GM12878 (cell line): Measurements from ENCODE around the gene ANKRD65. TPM values are rescaled to one million over a fixed set of nuclear protein-coding genes. Genes with fewer than 3 reads are reported as not detected.

Source experiments
- ATAC-seq: fragments of 200-7000 bp; cut with Tn5 transposase; 3 replicates; pipeline ENCODE4 v1.9.1; 2020; ENCODE audit warnings: mild to moderate bottlenecking, moderate library complexity
- BruUV-seq: library from RNA; stranded (reverse); fragments of 400-500 nt; replicated peaks from 2 replicates; lab custom pipeline; 2021; lab: Mats Ljungman, UMichigan
- CTCF ChIA-PET: fragments of 300-600 bp; sonication (Branson Sonifier 250); formaldehyde crosslinking; extraction: SDS; loops from one replicate; lab custom pipeline; 2021; ENCODE audit warnings: inconsistent platforms; lab: Yijun Ruan, JAX
- POLR2A ChIA-PET: fragments of 350-600 bp; formaldehyde crosslinking; extraction: SDS; loops from one replicate; lab custom pipeline; 2021; ENCODE audit warnings: inconsistent platforms; lab: Charles Lee
- RAD21 ChIA-PET: fragments of 300-600 bp; sonication (Branson Sonifier 250); formaldehyde crosslinking; loops from one replicate; lab custom pipeline; 2023; ENCODE audit warnings: antibody characterized with exemption; ENCODE audit not compliant: unreplicated experiment; lab: Charles Lee
- SMC1A ChIA-PET: fragments of 300-600 bp; sonication (Branson Sonifier 250); formaldehyde crosslinking; loops from one replicate; lab custom pipeline; 2023; ENCODE audit not compliant: unreplicated experiment, uncharacterized antibody; lab: Charles Lee
- DNase-seq: peaks from one replicate; pipeline ENCODE4 v3.0.0-alpha.2; 2011; ENCODE audit warnings: low read depth, low spot score
- FAIRE-seq: peaks from 3 replicates; lab custom pipeline; 2011; peaks lifted over from hg19 to GRCh38; lab: Jason Lieb, UNC
- H2AFZ ChIP-seq: 2 replicates; pipeline ENCODE4 v1.6.0; 2011; ENCODE audit warnings: low read depth, low read length, control low read depth; ENCODE audit not compliant: control insufficient read depth
- H3K27ac ChIP-seq: 2 replicates; pipeline ENCODE4 v1.5.1; 2011; ENCODE audit warnings: control low read depth; ENCODE audit not compliant: control insufficient read depth, insufficient read depth
- H3K27me3 ChIP-seq, 2 experiments: replicated peaks in 1 of 2; 2 replicates each; pipeline versions ENCODE4 v1.6.0 to v1.6.1; 2011; ENCODE audit warnings: low read length in 1 of 2; ENCODE audit not compliant: control insufficient read depth in 2 of 2, insufficient read depth in 2 of 2
- H3K36me3 ChIP-seq, 2 experiments: 2 replicates each; pipeline ENCODE4 v1.5.1; 2011; ENCODE audit warnings: low read length in 1 of 2; ENCODE audit not compliant: control insufficient read depth in 2 of 2, insufficient read depth in 2 of 2
- H3K4me1 ChIP-seq: 2 replicates; pipeline ENCODE4 v1.6.1; 2011; ENCODE audit warnings: mild to moderate bottlenecking, low read length, moderate library complexity, mixed read lengths; ENCODE audit not compliant: control insufficient read depth, insufficient read depth
- H3K4me2 ChIP-seq: 2 replicates; pipeline ENCODE4 v1.6.0; 2011; ENCODE audit warnings: control low read depth; ENCODE audit not compliant: control insufficient read depth, insufficient read depth
- H3K4me3 ChIP-seq: fragments of 200-600 bp; sonication (generic); 2 replicates; pipeline ENCODE4 v1.5.1; 2016
- H3K79me2 ChIP-seq: 2 replicates; pipeline ENCODE4 v1.6.0; 2011; ENCODE audit warnings: low read length; ENCODE audit not compliant: control insufficient read depth, insufficient read depth
- H3K9ac ChIP-seq: 2 replicates; pipeline ENCODE4 v1.8.0; 2011; ENCODE audit warnings: low read length, control low read depth, mixed read lengths; ENCODE audit not compliant: control insufficient read depth, insufficient read depth
- H3K9me3 ChIP-seq: replicated peaks from 3 replicates; pipeline ENCODE4 v1.5.1; 2011; ENCODE audit warnings: mild to moderate bottlenecking, low read length; ENCODE audit not compliant: control insufficient read depth, insufficient read depth
- H4K20me1 ChIP-seq: 2 replicates; pipeline ENCODE4 v1.6.0; 2011; ENCODE audit not compliant: control insufficient read depth, insufficient read depth
- GATAD2B ChIP-seq: fragments of 450-650 bp; conservative IDR thresholded peaks from 2 replicates; pipeline ENCODE4 v1.6.1; 2017; ENCODE audit warnings: low read depth, mild to moderate bottlenecking, moderate library complexity
- HDAC2 ChIP-seq: fragments of 200-600 bp; sonication (generic); IDR thresholded peaks from 2 replicates; pipeline ENCODE4 v1.6.1; 2017
- IKZF1 ChIP-seq: fragments of 450-650 bp; conservative IDR thresholded peaks from 2 replicates; pipeline ENCODE4 v1.6.1; 2017; ENCODE audit warnings: antibody characterized with exemption, mild to moderate bottlenecking
- LARP7 ChIP-seq: fragments of 450-650 bp; IDR thresholded peaks from 2 replicates; pipeline ENCODE4 v1.6.1; 2017; ENCODE audit warnings: mild to moderate bottlenecking
- MTA3 ChIP-seq: IDR thresholded peaks from 2 replicates; pipeline ENCODE4 v1.6.1; 2012; ENCODE audit warnings: low read length, inconsistent platforms, borderline replicate concordance
- NR2F1 ChIP-seq: fragments of 450-650 bp; conservative IDR thresholded peaks from 2 replicates; pipeline ENCODE4 v1.6.1; 2017; ENCODE audit warnings: mild to moderate bottlenecking
- RAD21 ChIP-seq: IDR thresholded peaks from 2 replicates; pipeline ENCODE4 v1.6.1; 2011; ENCODE audit warnings: mild to moderate bottlenecking, low read depth, low read length, moderate library complexity; ENCODE audit not compliant: insufficient read depth
- RBBP5 ChIP-seq: fragments of 200-600 bp; sonication (generic); conservative IDR thresholded peaks from 2 replicates; pipeline ENCODE4 v1.6.1; 2016
- RUNX3 ChIP-seq: IDR thresholded peaks from 2 replicates; pipeline ENCODE4 v1.6.1; 2012; ENCODE audit warnings: low read length, inconsistent platforms
- SMC3 ChIP-seq: IDR thresholded peaks from 2 replicates; pipeline ENCODE4 v1.6.1; 2011; ENCODE audit warnings: low read length, improper control_type of control experiment, borderline replicate concordance
- SUZ12 ChIP-seq: fragments of 200-600 bp; sonication (generic); IDR thresholded peaks from one replicate; pipeline ENCODE4 v1.6.1; 2018; ENCODE audit warnings: antibody characterized with exemption, mild to moderate bottlenecking; ENCODE audit not compliant: unreplicated experiment
- YY1 ChIP-seq: IDR thresholded peaks from 2 replicates; pipeline ENCODE4 v1.6.1; 2011; ENCODE audit warnings: low read depth, mild to moderate bottlenecking, low read length
- ZNF207 ChIP-seq: fragments of 450-650 bp; IDR thresholded peaks from 2 replicates; pipeline ENCODE4 v1.6.1; 2014; ENCODE audit warnings: antibody characterized with exemption, mild to moderate bottlenecking, borderline replicate concordance
- WGBS: methylation state at CpG from one replicate; pipeline ENCODE4 v1.1.6; 2016; ENCODE audit warnings: low lambda C conversion rate; ENCODE audit not compliant: insufficient replicate concordance, insufficient coverage; ENCODE audit errors: missing lambda C conversion rate; 5-methylcytosine and 5-hydroxymethylcytosine counted together
- in situ Hi-C: fragments of 300-500 bp; cut with MboI; formaldehyde crosslinking; loops from 9 replicates; pipeline ENCODE4 v1.14.3; 2018; ENCODE audit warnings: mixed read lengths
- intact Hi-C: fragments of 100-400 bp; cut with micrococcal nuclease; formaldehyde crosslinking; loops from one replicate; pipeline ENCODE4 v1.14.2; 2022; ENCODE audit not compliant: unreplicated experiment
- polyA plus RNA-seq, 11 experiments: library from polyadenylated mRNA; depleted of rRNA in 4 of 11; unstranded in 6 of 11; stranded (reverse) in 5 of 11; fragments of >200 nt; fragmentation: Nextera tagmentation in 4 of 11; fragmentation: Illumina TruSeq in 1 of 11; extraction: Ambion mirVana in 4 of 11; extraction: Trizol in 1 of 11; gene quantifications; 1 replicate in 1 of 11; 2 replicates in 10 of 11; pipeline versions ENCODE4 v1.2.1 to v1.2.3, GENCODE V29; 2011 to 2016; ENCODE audit warnings: inconsistent platforms in 2 of 11, missing spikeins in 2 of 11, low read depth in 1 of 11
- total RNA-seq, 4 experiments: library from RNA; depleted of rRNA in 3 of 4; stranded (reverse); fragments of >200 nt in 3 of 4; fragmentation: Illumina TruSeq in 1 of 4; extraction: Trizol in 1 of 4; gene quantifications; 2 replicates each; pipeline versions ENCODE4 v1.2.1 to v1.2.3, GENCODE V29; 2013 to 2021
- TF ChIP-seq, protein P1 (sequence below): IDR thresholded peaks from 2 replicates; pipeline ENCODE4 v1.6.1; 2011; ENCODE audit warnings: low read depth, low read length, improper control_type of control experiment, borderline replicate concordance
- TF ChIP-seq, protein P2 (sequence below): IDR thresholded peaks from 2 replicates; pipeline ENCODE4 v1.6.1; 2012; ENCODE audit warnings: low read depth, low read length, improper control_type of control experiment
- TF ChIP-seq, protein P3 (sequence below): IDR thresholded peaks from 2 replicates; pipeline ENCODE4 v1.6.1; 2011; ENCODE audit warnings: borderline replicate concordance, low read depth, mild to moderate bottlenecking, moderate library complexity, mixed read lengths, low read length; ENCODE audit not compliant: insufficient read depth; ENCODE audit errors: extremely low read length
- TF ChIP-seq, protein P4 (sequence below): fragments of 450-650 bp; conservative IDR thresholded peaks from 2 replicates; pipeline ENCODE4 v1.6.1; 2017; ENCODE audit warnings: mild to moderate bottlenecking, moderate library complexity

The ANKRD65 gene
- total and polyA plus RNA-seq, 10 of the 15 experiments (the other 5 are each of a cell fraction or from before 2014, with no cell fraction given), result 0.05 to 2.8 (median 0.37) TPM

DNA sequence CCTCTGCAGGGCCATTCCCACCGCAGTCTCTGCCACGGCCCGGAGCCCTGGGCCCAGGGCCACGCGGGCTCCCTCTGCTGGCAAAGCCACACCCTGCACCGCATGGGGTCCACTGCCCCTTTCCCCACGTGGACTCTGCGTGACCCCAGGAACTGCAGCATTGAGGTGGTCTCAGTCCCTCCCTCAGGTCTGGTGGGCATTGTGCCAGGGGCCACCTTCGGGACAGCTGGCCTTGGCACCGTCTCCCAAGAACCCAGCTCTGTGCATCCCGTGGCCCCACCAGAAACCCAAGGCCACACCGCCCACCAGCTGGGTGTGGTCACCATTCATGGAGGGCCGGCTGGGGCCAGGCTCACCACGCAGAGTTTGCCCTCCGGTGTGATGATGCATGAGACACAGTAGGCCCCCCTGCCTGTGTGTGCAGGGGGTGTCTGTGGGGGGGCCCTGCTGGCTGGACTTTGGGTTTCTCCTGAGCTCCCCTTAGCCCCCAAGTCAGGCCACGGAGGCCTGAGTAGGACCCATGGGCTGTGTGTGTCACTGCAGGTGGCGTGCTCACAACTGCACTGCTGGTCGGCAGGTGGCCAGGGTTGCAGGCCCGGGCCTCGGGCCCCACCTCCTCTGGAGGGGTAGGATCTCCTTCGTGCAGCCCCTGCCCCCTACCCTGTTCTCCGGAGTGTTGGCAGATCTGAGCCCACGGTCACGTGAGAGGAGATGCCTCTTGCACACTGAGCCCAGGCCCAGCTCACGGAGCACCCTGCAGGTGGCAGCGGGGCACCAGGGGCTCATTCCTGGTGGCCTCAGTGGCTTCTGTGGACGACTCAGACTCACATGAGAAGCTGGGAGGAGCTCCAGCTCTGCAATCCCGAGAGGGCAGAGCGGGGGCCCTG is 20.2 kb upstream of the ANKRD65 start:
- ChIA-PET RAD21 (interaction anchor here (1.0 to 1.9 kb wide), 7 partner anchors 19 to 63 kb away, joined by 3 to 5 read pairs (median 4); partner anchors contain the start of gene MRPL20), POLR2A (interaction anchor here (0.7 to 1.8 kb wide), 2 partner anchors 39 to 42 kb away, joined by 4 read pairs; partner anchors contain the start of gene CCNL2), SMC1A (interaction anchor here (0.6 to 1.5 kb wide), 8 partner anchors 21 to 69 kb away, joined by 3 to 5 read pairs (median 3); partner anchors contain the start of genes AURKAIP1 and CCNL2), CTCF (interaction anchor here (0.5 to 2.7 kb wide), 18 partner anchors 8 to 96 kb away, joined by 3 to 17 read pairs (median 4); partner anchors contain the start of genes ATAD3C, CCNL2 and MRPL20)
- DNase-seq, result no peak
- WGBS, result 27% methylated on average over 29 of the region's 29 CpGs
- Histone ChIP-seq H3K79me2 (no peaks in the 10 kb centered on the region), H3K27ac (no peak overlapping the region), H3K4me3 (no peak overlapping the region), H3K9me3 (no peaks in the 10 kb centered on the region), H3K27me3 (no peaks in the 10 kb centered on the region), H2AFZ (peak overlapping the region; percentile 47), H3K36me3 (no peaks in the 10 kb centered on the region), H3K4me1 (peaks cover 9% of the 10 kb centered on the region), H4K20me1 (no peaks in the 10 kb centered on the region), H3K4me2 (no peak overlapping the region), H3K9ac (no peak overlapping the region)
- BruUV-seq, result no TSS peak
- intact Hi-C loops (loop anchor here (2.0 kb wide), 3 partner anchors 34 to 64 kb away; partner anchors contain the start of genes CCNL2 and MRPL20), in situ Hi-C loops (no loop called here)
- FAIRE-seq, result no peak
- peak; percentile 83 for ATAC-seq
- TF ChIP-seq RUNX3 (peak; percentile 48), MTA3 (no peak), ZNF207 (peak; percentile 21; the same call in 1 of the 2 replicates), HDAC2 (no peak), RBBP5 (no peak), RAD21 (peak; percentile 56), LARP7 (peak; percentile 56; the same call in 1 of the 2 replicates), IKZF1 (peak; percentile 21), SUZ12 (no peak), NR2F1 (peak; percentile 36; the same call in 1 of the 2 replicates), SMC3 (peak; percentile 73; the same call in 1 of the 2 replicates), GATAD2B (peak; percentile 66; the same call in 1 of the 2 replicates), YY1 (peak; percentile 73)
- TF ChIP-seq, protein P1, sequence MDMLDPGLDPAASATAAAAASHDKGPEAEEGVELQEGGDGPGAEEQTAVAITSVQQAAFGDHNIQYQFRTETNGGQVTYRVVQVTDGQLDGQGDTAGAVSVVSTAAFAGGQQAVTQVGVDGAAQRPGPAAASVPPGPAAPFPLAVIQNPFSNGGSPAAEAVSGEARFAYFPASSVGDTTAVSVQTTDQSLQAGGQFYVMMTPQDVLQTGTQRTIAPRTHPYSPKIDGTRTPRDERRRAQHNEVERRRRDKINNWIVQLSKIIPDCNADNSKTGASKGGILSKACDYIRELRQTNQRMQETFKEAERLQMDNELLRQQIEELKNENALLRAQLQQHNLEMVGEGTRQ, result no peak
- TF ChIP-seq, protein P2, sequence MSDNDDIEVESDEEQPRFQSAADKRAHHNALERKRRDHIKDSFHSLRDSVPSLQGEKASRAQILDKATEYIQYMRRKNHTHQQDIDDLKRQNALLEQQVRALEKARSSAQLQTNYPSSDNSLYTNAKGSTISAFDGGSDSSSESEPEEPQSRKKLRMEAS, result 0 out of 2 replicates have a peak, but pooled peaks have one; percentile 44
- TF ChIP-seq, protein P3, sequence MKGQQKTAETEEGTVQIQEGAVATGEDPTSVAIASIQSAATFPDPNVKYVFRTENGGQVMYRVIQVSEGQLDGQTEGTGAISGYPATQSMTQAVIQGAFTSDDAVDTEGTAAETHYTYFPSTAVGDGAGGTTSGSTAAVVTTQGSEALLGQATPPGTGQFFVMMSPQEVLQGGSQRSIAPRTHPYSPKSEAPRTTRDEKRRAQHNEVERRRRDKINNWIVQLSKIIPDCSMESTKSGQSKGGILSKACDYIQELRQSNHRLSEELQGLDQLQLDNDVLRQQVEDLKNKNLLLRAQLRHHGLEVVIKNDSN, result peak; percentile 47
- TF ChIP-seq, protein P4, sequence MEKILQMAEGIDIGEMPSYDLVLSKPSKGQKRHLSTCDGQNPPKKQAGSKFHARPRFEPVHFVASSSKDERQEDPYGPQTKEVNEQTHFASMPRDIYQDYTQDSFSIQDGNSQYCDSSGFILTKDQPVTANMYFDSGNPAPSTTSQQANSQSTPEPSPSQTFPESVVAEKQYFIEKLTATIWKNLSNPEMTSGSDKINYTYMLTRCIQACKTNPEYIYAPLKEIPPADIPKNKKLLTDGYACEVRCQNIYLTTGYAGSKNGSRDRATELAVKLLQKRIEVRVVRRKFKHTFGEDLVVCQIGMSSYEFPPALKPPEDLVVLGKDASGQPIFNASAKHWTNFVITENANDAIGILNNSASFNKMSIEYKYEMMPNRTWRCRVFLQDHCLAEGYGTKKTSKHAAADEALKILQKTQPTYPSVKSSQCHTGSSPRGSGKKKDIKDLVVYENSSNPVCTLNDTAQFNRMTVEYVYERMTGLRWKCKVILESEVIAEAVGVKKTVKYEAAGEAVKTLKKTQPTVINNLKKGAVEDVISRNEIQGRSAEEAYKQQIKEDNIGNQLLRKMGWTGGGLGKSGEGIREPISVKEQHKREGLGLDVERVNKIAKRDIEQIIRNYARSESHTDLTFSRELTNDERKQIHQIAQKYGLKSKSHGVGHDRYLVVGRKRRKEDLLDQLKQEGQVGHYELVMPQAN, result 0 out of 2 replicates have a peak, but pooled peaks have one; percentile 45
